HG03095 (cell line): ENCODE results near the gene RALGPS1.
A peak's percentile ranks its signal among the peaks of the same experiment; 100 is the strongest.

ENCODE experiments used
- ATAC-seq: cut with Tn5 transposase; IDR thresholded peaks from one replicate; pipeline ENCODE4 v1.9.1; 2021; ENCODE audit warnings: moderate library complexity; ENCODE audit not compliant: unreplicated experiment

RALGPS1 gene

GRCh38 chr9:126914458-126915280 is at the start of gene RALGPS1:
Gene RALGPS1, plus strand, starts transcription at chr9:126914782. Its CDS starts 47,508 bp downstream, at chr9:126962290.
- ATAC-seq = peak; percentile 93

- ATAC-seq = no peak
Measured at GRCh38 chr9:126869368-126869767, 45.2 kb upstream of the RALGPS1 start.

- ATAC-seq = no peak
Measured at GRCh38 chr9:126872516-126872915, 42.1 kb upstream of the RALGPS1 start.

GRCh38 chr9:126874546-126875314 is 39.9 kb upstream of the RALGPS1 start:
- no peak for ATAC-seq

GRCh38 chr9:126875756-126876510 is 38.6 kb upstream of the RALGPS1 start:
- ATAC-seq = no peak

- no peak for ATAC-seq
Measured at GRCh38 chr9:126876531-126876930, 38.1 kb upstream of the RALGPS1 start.

GRCh38 chr9:126877418-126877817 is 37.2 kb upstream of the RALGPS1 start:
- ATAC-seq = no peak

GRCh38 chr9:126879288-126879687 is 35.3 kb upstream of the RALGPS1 start:
- no peak for ATAC-seq

- no peak for ATAC-seq
Measured at GRCh38 chr9:126880226-126880946, 34.2 kb upstream of the RALGPS1 start.

- no peak for ATAC-seq
Measured at GRCh38 chr9:126880947-126881332, 33.6 kb upstream of the RALGPS1 start.

GRCh38 chr9:126882746-126883145 is 31.8 kb upstream of the RALGPS1 start:
- ATAC-seq = no peak

- ATAC-seq = no peak
Measured at GRCh38 chr9:126883636-126884035, 30.9 kb upstream of the RALGPS1 start.

GRCh38 chr9:126885131-126885641 is 29.4 kb upstream of the RALGPS1 start:
- no peak for ATAC-seq

- no peak for ATAC-seq
Measured at GRCh38 chr9:126886034-126886822, 28.4 kb upstream of the RALGPS1 start.

GRCh38 chr9:126886897-126887296 is 27.7 kb upstream of the RALGPS1 start:
- ATAC-seq = no peak

GRCh38 chr9:126891676-126892075 is 22.9 kb upstream of the RALGPS1 start:
- ATAC-seq = no peak

- no peak for ATAC-seq
Measured at GRCh38 chr9:126893079-126893478, 21.5 kb upstream of the RALGPS1 start.

- no peak for ATAC-seq
Measured at GRCh38 chr9:126894052-126894603, 20.5 kb upstream of the RALGPS1 start.

- no peak for ATAC-seq
Measured at GRCh38 chr9:126902210-126902609, 12.4 kb upstream of the RALGPS1 start.
